ENCODE results near the gene AKAP14. TPM values are rescaled to one million over a fixed set of nuclear protein-coding genes. Genes with fewer than 3 reads are reported as not detected.

AKAP14 gene
- total and polyA plus RNA-seq, 2 experiments from 2014 or later = 2.5 to 3.3 TPM

DNA sequence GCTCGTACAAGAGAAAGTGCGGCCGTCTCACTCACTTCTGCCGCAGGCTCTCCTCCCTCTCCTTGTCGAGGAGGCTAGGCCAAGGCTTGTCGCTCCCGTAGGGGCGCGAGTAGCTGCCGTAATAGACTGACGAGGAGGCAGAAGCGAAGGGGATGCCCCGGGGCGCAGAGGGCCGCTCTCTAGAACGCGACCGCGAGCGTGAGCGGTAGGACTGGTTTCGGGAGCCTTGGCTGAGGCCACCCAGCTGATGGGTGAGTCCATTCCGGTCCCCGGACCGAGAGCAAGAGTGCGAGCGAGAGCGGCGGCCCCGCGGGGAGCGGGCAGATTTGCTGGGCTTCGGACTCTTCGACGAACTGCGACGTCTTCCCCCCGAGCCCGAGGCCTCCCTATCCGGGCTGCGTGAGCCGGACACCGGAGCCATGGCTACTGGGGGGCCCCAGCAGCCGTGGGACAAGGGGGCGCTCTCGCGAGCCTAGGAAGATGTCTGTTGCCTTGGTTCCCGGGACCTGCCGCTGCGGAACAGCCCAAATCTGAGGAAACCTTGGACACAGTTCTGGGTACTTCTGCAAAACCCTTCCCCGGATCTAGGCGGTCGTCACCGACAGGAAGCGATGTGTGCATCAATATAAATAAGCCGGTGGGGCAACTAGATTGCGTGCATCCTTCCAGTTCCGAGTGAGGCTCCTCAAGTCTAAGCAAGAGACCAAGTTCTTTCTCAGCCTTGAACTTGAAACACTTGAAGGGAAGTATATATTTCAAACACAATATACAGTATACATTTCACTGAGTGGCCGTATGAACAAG lies 47.7 kb downstream of the AKAP14 start, which contains the start of gene NKAP (continued):
- TF ChIP-seq, protein P1, sequence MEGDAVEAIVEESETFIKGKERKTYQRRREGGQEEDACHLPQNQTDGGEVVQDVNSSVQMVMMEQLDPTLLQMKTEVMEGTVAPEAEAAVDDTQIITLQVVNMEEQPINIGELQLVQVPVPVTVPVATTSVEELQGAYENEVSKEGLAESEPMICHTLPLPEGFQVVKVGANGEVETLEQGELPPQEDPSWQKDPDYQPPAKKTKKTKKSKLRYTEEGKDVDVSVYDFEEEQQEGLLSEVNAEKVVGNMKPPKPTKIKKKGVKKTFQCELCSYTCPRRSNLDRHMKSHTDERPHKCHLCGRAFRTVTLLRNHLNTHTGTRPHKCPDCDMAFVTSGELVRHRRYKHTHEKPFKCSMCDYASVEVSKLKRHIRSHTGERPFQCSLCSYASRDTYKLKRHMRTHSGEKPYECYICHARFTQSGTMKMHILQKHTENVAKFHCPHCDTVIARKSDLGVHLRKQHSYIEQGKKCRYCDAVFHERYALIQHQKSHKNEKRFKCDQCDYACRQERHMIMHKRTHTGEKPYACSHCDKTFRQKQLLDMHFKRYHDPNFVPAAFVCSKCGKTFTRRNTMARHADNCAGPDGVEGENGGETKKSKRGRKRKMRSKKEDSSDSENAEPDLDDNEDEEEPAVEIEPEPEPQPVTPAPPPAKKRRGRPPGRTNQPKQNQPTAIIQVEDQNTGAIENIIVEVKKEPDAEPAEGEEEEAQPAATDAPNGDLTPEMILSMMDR (conservative IDR thresholded peaks at IDR 0.05; ENCODE audit: low read depth in 2 of 2) = peak in 1 of 2 experiments; percentile 29; a peak in 2 of 4 replicates
- TF ChIP-seq POLR2AphosphoS5 (IDR thresholded peaks at IDR 0.05; ENCODE audit: low read depth) = peak; percentile 68
- TF ChIP-seq EZH2 (IDR thresholded peaks at IDR 0.05; ENCODE audit: low read depth, unreplicated experiment) = no peak
- TF ChIP-seq CREB1 (CRISPR knock-in tag; IDR thresholded peaks at IDR 0.05; ENCODE audit: low read depth) = peak; percentile 83
- TF ChIP-seq, protein P2, sequence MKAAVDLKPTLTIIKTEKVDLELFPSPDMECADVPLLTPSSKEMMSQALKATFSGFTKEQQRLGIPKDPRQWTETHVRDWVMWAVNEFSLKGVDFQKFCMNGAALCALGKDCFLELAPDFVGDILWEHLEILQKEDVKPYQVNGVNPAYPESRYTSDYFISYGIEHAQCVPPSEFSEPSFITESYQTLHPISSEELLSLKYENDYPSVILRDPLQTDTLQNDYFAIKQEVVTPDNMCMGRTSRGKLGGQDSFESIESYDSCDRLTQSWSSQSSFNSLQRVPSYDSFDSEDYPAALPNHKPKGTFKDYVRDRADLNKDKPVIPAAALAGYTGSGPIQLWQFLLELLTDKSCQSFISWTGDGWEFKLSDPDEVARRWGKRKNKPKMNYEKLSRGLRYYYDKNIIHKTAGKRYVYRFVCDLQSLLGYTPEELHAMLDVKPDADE (IDR thresholded peaks at IDR 0.05) = peak; percentile 72
- no peak for TF ChIP-seq STAT1 (IDR thresholded peaks at IDR 0.05; ENCODE audit: unreplicated experiment)

DNA sequence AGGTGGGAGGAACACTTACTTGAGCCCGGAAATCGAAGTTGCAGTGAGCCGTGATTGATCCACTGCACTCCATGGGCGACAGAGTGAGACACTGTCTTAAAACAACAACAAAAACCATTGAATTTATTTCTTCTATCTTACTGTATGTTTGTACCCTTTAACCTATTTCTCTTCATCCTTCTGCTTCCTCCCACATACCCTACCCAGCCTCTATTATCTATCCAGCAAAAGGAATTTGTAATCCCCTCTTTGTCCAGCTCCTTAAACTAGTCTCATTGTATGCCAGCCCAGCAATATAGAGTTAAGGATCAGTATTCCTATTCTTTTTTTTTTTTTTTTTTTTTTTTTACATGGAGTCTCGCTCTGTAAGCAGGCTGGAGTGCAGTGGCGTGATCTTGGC lies 49.8 kb downstream of the AKAP14 start:
- peaks cover 4% of the 10 kb centered on the region; the same call in 1 of the 3 replicates for H3K4me1 Mint-ChIP-seq
- H3K27ac Mint-ChIP-seq = no peak overlapping the region
- H3K4me2 ChIP-seq = no peak overlapping the region
- no peak overlapping the region for H2AFZ ChIP-seq
- no peak overlapping the region for H3K4me3 ChIP-seq
- no peak overlapping the region for H3K4me3 Mint-ChIP-seq
- no peaks in the 10 kb centered on the region for H3K9me3 Mint-ChIP-seq
- H3K27ac ChIP-seq (ENCODE audit: low read depth) = no peak overlapping the region
- H3K4me1 ChIP-seq (ENCODE audit: insufficient read depth) = no peaks in the 10 kb centered on the region
- H3K9me2 ChIP-seq (ENCODE audit: insufficient read depth) = no peaks in the 10 kb centered on the region
- no peak for ATAC-seq
- no peaks in the 10 kb centered on the region for H3K27me3 ChIP-seq (ENCODE audit: insufficient read depth)
- H3K79me2 ChIP-seq (replicated peaks; ENCODE audit: insufficient read depth) = no peaks in the 10 kb centered on the region
- H3K27me3 Mint-ChIP-seq (ENCODE audit: insufficient read depth, low read depth, poor library complexity) = no peaks in the 10 kb centered on the region
- H3F3A ChIP-seq (replicated peaks; ENCODE audit: low read depth) = no peaks in the 10 kb centered on the region
- H3K36me3 ChIP-seq (ENCODE audit: insufficient read depth) = no peaks in the 10 kb centered on the region
- no peaks in the 10 kb centered on the region for H3K36me3 Mint-ChIP-seq (ENCODE audit: low read depth)
- DNase-seq (ENCODE audit: low spot score) = no peak
- H4K20me1 ChIP-seq (replicated peaks; ENCODE audit: insufficient read depth) = no peaks in the 10 kb centered on the region
- TF ChIP-seq, protein P3, sequence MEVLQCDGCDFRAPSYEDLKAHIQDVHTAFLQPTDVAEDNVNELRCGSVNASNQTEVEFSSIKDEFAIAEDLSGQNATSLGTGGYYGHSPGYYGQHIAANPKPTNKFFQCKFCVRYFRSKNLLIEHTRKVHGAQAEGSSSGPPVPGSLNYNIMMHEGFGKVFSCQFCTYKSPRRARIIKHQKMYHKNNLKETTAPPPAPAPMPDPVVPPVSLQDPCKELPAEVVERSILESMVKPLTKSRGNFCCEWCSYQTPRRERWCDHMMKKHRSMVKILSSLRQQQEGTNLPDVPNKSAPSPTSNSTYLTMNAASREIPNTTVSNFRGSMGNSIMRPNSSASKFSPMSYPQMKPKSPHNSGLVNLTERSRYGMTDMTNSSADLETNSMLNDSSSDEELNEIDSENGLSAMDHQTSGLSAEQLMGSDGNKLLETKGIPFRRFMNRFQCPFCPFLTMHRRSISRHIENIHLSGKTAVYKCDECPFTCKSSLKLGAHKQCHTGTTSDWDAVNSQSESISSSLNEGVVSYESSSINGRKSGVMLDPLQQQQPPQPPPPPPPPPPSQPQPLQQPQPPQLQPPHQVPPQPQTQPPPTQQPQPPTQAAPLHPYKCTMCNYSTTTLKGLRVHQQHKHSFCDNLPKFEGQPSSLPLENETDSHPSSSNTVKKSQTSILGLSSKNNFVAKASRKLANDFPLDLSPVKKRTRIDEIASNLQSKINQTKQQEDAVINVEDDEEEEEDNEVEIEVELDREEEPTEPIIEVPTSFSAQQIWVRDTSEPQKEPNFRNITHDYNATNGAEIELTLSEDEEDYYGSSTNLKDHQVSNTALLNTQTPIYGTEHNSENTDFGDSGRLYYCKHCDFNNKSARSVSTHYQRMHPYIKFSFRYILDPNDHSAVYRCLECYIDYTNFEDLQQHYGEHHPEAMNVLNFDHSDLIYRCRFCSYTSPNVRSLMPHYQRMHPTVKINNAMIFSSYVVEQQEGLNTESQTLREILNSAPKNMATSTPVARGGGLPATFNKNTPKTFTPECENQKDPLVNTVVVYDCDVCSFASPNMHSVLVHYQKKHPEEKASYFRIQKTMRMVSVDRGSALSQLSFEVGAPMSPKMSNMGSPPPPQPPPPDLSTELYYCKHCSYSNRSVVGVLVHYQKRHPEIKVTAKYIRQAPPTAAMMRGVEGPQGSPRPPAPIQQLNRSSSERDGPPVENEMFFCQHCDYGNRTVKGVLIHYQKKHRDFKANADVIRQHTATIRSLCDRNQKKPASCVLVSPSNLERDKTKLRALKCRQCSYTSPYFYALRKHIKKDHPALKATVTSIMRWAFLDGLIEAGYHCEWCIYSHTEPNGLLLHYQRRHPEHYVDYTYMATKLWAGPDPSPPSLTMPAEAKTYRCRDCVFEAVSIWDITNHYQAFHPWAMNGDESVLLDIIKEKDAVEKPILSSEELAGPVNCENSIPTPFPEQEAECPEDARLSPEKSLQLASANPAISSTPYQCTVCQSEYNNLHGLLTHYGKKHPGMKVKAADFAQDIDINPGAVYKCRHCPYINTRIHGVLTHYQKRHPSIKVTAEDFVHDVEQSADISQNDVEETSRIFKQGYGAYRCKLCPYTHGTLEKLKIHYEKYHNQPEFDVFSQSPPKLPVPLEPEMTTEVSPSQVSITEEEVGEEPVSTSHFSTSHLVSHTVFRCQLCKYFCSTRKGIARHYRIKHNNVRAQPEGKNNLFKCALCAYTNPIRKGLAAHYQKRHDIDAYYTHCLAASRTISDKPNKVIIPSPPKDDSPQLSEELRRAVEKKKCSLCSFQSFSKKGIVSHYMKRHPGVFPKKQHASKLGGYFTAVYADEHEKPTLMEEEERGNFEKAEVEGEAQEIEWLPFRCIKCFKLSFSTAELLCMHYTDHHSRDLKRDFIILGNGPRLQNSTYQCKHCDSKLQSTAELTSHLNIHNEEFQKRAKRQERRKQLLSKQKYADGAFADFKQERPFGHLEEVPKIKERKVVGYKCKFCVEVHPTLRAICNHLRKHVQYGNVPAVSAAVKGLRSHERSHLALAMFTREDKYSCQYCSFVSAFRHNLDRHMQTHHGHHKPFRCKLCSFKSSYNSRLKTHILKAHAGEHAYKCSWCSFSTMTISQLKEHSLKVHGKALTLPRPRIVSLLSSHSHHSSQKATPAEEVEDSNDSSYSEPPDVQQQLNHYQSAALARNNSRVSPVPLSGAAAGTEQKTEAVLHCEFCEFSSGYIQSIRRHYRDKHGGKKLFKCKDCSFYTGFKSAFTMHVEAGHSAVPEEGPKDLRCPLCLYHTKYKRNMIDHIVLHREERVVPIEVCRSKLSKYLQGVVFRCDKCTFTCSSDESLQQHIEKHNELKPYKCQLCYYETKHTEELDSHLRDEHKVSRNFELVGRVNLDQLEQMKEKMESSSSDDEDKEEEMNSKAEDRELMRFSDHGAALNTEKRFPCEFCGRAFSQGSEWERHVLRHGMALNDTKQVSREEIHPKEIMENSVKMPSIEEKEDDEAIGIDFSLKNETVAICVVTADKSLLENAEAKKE (CRISPR knock-in tag; IDR thresholded peaks at IDR 0.05) = no peak
- TF ChIP-seq JUNB (IDR thresholded peaks at IDR 0.05; ENCODE audit: unreplicated experiment) = no peak
- no peak for TF ChIP-seq CREB1 (CRISPR knock-in tag; IDR thresholded peaks at IDR 0.05; ENCODE audit: low read depth)
- TF ChIP-seq NANOG (IDR thresholded peaks at IDR 0.05; ENCODE audit: borderline replicate concordance) = no peak
- TF ChIP-seq, protein P4, sequence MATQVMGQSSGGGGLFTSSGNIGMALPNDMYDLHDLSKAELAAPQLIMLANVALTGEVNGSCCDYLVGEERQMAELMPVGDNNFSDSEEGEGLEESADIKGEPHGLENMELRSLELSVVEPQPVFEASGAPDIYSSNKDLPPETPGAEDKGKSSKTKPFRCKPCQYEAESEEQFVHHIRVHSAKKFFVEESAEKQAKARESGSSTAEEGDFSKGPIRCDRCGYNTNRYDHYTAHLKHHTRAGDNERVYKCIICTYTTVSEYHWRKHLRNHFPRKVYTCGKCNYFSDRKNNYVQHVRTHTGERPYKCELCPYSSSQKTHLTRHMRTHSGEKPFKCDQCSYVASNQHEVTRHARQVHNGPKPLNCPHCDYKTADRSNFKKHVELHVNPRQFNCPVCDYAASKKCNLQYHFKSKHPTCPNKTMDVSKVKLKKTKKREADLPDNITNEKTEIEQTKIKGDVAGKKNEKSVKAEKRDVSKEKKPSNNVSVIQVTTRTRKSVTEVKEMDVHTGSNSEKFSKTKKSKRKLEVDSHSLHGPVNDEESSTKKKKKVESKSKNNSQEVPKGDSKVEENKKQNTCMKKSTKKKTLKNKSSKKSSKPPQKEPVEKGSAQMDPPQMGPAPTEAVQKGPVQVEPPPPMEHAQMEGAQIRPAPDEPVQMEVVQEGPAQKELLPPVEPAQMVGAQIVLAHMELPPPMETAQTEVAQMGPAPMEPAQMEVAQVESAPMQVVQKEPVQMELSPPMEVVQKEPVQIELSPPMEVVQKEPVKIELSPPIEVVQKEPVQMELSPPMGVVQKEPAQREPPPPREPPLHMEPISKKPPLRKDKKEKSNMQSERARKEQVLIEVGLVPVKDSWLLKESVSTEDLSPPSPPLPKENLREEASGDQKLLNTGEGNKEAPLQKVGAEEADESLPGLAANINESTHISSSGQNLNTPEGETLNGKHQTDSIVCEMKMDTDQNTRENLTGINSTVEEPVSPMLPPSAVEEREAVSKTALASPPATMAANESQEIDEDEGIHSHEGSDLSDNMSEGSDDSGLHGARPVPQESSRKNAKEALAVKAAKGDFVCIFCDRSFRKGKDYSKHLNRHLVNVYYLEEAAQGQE (IDR thresholded peaks at IDR 0.05; ENCODE audit: unreplicated experiment) = no peak
- no peak for TF ChIP-seq ZNF331 (CRISPR knock-in tag; IDR thresholded peaks at IDR 0.05; ENCODE audit: low read depth)
